ENCODE measurements around the gene FBH1.

Gene FBH1

GRCh38 chr10:5902511-5903274 is 12.7 kb downstream of the FBH1 start:
- Histone ChIP-seq H3F3A (ENCODE audit: insufficient read depth, low read length) (no peaks in the 10 kb centered on the region), H3K9ac (ENCODE audit: low read length) (no peak overlapping the region), H3K4me3 (ENCODE audit: low read depth, low read length, poor library complexity, severe bottlenecking) (no peak overlapping the region), H3K4me2 (ENCODE audit: low read length) (no peak overlapping the region), H3K9me3 (ENCODE audit: low read length) (no peaks in the 10 kb centered on the region), H3K27ac (ENCODE audit: low read depth, low read length, poor library complexity, severe bottlenecking) (no peak overlapping the region), H3K36me3 (ENCODE audit: insufficient read depth, low read length) (peaks cover 34% of the 10 kb centered on the region), H3K4me1 (ENCODE audit: insufficient read depth, low read length, severe bottlenecking) (no peaks in the 10 kb centered on the region), H2AFZ (ENCODE audit: low read length) (no peak overlapping the region), H3K27me3 (ENCODE audit: insufficient read depth, low read length) (no peaks in the 10 kb centered on the region), H4K20me1 (ENCODE audit: insufficient read depth, low read length) (no peaks in the 10 kb centered on the region), H3K79me2 (ENCODE audit: insufficient read depth, low read length) (no peaks in the 10 kb centered on the region), H3K9me2 (ENCODE audit: low read depth, low read length) (no peaks in the 10 kb centered on the region)
- TF ChIP-seq, protein P1, sequence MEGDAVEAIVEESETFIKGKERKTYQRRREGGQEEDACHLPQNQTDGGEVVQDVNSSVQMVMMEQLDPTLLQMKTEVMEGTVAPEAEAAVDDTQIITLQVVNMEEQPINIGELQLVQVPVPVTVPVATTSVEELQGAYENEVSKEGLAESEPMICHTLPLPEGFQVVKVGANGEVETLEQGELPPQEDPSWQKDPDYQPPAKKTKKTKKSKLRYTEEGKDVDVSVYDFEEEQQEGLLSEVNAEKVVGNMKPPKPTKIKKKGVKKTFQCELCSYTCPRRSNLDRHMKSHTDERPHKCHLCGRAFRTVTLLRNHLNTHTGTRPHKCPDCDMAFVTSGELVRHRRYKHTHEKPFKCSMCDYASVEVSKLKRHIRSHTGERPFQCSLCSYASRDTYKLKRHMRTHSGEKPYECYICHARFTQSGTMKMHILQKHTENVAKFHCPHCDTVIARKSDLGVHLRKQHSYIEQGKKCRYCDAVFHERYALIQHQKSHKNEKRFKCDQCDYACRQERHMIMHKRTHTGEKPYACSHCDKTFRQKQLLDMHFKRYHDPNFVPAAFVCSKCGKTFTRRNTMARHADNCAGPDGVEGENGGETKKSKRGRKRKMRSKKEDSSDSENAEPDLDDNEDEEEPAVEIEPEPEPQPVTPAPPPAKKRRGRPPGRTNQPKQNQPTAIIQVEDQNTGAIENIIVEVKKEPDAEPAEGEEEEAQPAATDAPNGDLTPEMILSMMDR (IDR thresholded peaks at IDR 0.05; ENCODE audit: low read length) = no peak
- no peak for TF ChIP-seq EZH2 (IDR thresholded peaks at IDR 0.05; ENCODE audit: borderline replicate concordance, low read length)

DNA sequence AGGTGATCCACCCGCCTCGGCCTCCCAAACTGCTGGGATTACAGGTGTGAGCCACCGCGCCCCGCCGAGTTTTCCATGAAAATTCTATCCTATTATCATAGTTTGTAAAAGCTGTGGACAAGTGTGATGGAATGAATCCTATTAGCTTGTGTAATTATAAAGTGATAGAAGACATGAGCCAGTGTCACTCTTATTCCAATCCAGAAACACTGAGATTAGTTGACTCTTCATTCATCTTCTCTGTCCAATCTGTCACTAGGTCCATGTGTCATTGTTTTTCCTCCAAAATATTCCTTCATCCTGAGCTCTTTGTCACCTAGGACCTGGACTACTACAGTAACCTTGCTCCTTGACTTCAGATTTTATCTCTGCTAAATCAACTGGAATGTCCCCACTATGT is 13.5 kb downstream of the FBH1 start:
- no peaks in the 10 kb centered on the region for H3K9me2 ChIP-seq (ENCODE audit: low read depth, low read length)
- H3K36me3 ChIP-seq (ENCODE audit: insufficient read depth, low read length) = peaks cover 26% of the 10 kb centered on the region
- H2AFZ ChIP-seq (ENCODE audit: low read length) = no peak overlapping the region
- H3K4me1 ChIP-seq (ENCODE audit: insufficient read depth, low read length, severe bottlenecking) = no peaks in the 10 kb centered on the region
- no peak overlapping the region for H3K9ac ChIP-seq (ENCODE audit: low read length)
- H3K9me3 ChIP-seq (ENCODE audit: low read length) = no peaks in the 10 kb centered on the region
- no peak overlapping the region for H3K4me3 ChIP-seq (ENCODE audit: low read depth, low read length, poor library complexity, severe bottlenecking)
- TF ChIP-seq EZH2 (IDR thresholded peaks at IDR 0.05; ENCODE audit: borderline replicate concordance, low read length) = no peak
- TF ChIP-seq, protein P1 (IDR thresholded peaks at IDR 0.05; ENCODE audit: low read length) = no peak
- no peaks in the 10 kb centered on the region for H3K79me2 ChIP-seq (ENCODE audit: insufficient read depth, low read length)
- no peaks in the 10 kb centered on the region for H3K27me3 ChIP-seq (ENCODE audit: insufficient read depth, low read length)
- H3K27ac ChIP-seq (ENCODE audit: low read depth, low read length, poor library complexity, severe bottlenecking) = no peak overlapping the region
- H3F3A ChIP-seq (ENCODE audit: insufficient read depth, low read length) = no peaks in the 10 kb centered on the region
- no peaks in the 10 kb centered on the region for H4K20me1 ChIP-seq (ENCODE audit: insufficient read depth, low read length)
- no peak overlapping the region for H3K4me2 ChIP-seq (ENCODE audit: low read length)

DNA sequence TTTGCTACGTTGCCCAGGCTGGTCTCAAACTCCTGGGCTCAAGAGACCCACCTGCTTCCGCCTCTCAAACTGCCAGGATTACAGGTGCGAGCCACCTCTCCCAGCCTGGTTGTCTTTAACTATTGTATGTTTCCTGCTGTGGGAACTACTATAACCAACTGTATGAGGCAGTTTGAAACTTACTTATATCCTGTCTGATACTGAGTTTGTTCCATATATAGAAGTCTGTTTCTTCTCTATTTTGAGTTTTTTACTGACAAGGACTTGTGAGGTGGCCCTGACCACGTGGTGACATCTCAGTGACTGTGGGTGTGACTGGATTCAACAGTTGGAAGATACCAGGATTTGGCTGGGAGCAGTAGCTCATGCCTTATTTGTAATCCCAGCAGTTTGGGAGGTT is 14.2 kb downstream of the FBH1 start:
- no peak for TF ChIP-seq EZH2 (IDR thresholded peaks at IDR 0.05; ENCODE audit: borderline replicate concordance, low read length)
- TF ChIP-seq, protein P1 (IDR thresholded peaks at IDR 0.05; ENCODE audit: low read length) = no peak
- H3K4me2 ChIP-seq (ENCODE audit: low read length) = no peak overlapping the region
- H2AFZ ChIP-seq (ENCODE audit: low read length) = no peak overlapping the region
- H3K79me2 ChIP-seq (ENCODE audit: insufficient read depth, low read length) = no peaks in the 10 kb centered on the region
- H3K36me3 ChIP-seq (ENCODE audit: insufficient read depth, low read length) = peaks cover 27% of the 10 kb centered on the region
- no peaks in the 10 kb centered on the region for H3K9me3 ChIP-seq (ENCODE audit: low read length)
- no peaks in the 10 kb centered on the region for H3K4me1 ChIP-seq (ENCODE audit: insufficient read depth, low read length, severe bottlenecking)
- no peak overlapping the region for H3K9ac ChIP-seq (ENCODE audit: low read length)
- no peak overlapping the region for H3K27ac ChIP-seq (ENCODE audit: low read depth, low read length, poor library complexity, severe bottlenecking)
- H3K9me2 ChIP-seq (ENCODE audit: low read depth, low read length) = no peaks in the 10 kb centered on the region
- H3F3A ChIP-seq (ENCODE audit: insufficient read depth, low read length) = no peaks in the 10 kb centered on the region
- no peak overlapping the region for H3K4me3 ChIP-seq (ENCODE audit: low read depth, low read length, poor library complexity, severe bottlenecking)
- H4K20me1 ChIP-seq (ENCODE audit: insufficient read depth, low read length) = no peaks in the 10 kb centered on the region
- no peaks in the 10 kb centered on the region for H3K27me3 ChIP-seq (ENCODE audit: insufficient read depth, low read length)

Measured in OCI-LY1 (cell line).